Occipital lobe (tissue), 2 donors: ENCODE results near the gene CPE. TPM values are rescaled to one million over a fixed set of nuclear protein-coding genes. Genes with fewer than 3 reads are reported as not detected.

ENCODE experiments used
- DNase-seq: peaks from one replicate; lab custom pipeline; 2025; lab: John Stamatoyannopoulos, UW
- total RNA-seq: library from RNA; depleted of rRNA; stranded (reverse); fragments of >200 nt; gene quantifications from one replicate; pipeline ENCODE4 v1.2.3, GENCODE V29; 2014

CPE gene
- total RNA-seq, 1 donor from 2014 or later = 347 TPM

DNA sequence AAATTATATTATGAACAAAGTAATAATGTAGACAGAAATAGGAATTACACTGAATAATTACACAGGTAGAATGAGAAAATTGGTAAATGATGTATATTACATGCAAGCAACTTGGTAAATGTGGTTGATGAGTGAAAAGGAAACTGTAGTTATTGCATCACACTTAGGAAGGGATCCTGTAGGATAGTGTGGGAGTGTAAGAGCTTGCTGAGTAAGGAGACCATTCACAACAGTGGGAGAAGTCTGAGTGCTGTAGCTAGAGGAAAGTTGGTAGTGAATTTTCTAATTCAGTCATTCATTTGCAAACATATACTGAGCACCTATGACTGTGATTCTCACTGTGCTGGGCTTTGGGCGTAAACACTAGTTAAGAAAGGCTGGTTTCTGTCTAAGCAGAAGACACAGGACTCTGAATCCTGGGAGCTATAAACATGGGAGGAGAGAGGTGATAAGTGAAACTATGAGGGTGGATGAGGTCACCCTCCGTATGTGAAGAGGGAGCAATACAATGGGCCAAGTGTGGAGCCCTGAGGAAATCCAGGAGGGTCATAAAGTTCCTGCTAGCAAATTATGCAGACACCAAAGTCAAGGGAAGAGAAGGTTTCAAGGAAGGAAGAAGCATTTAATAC lies 14.2 kb upstream of the CPE start:
- DNase-seq = no peak

DNA sequence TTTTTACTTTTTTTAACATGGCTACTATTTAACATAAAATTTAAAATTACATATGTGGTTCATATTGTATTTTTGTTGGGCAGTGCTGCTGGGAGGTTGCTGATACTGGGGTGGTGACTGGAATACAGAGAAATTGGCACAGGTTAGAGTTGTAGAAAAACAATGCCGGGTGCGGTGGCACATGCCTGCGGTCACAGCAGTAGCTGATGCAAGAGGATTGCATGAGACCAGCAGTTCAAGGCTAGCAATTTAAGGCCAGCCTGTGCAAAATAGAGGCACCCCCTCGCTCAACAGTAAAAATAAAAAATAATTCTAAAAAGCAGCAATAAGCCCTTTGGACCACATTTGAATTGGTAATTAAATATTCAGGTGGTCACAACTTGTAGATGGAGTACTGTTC lies 11.8 kb upstream of the CPE start:
- no peak for DNase-seq

DNA sequence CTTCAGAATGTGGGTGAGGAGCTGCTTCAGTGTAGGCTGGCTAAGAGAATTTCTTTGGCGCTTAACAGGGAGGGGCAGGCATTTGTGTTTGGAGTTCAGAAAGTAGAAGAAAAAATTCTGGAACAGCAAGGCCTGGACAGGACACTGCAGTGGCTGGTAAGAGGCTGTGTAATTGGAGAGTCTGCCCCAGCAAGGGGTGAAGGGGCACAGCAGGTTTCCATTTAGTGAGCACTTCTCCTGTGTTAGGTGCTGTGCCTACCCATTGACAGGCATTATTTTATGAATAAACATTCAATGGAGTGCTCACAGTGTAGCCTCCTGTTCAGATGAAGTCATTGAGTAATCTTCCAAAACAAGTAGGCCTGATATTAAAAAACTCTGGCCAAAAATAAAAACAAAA lies 10.7 kb upstream of the CPE start:
- DNase-seq = no peak

DNA sequence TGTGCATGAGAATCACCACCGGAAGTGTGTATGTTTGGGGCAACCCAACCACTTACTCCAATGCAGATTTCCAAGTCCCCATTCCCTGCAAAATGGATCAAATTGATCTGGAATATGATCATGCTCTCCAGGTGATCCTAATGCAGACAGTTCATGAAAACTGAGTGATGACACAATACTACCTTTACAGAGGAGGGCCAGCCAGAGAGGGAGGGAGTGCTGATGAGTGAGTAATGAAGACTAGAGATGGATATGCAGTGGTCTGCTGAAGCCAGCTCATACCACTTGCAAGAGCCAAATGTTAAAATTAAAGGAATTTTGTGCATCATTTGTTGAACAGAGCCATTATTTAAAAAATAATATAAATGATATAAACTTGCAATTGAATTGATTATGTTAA lies 10.2 kb upstream of the CPE start:
- no peak for DNase-seq

DNA sequence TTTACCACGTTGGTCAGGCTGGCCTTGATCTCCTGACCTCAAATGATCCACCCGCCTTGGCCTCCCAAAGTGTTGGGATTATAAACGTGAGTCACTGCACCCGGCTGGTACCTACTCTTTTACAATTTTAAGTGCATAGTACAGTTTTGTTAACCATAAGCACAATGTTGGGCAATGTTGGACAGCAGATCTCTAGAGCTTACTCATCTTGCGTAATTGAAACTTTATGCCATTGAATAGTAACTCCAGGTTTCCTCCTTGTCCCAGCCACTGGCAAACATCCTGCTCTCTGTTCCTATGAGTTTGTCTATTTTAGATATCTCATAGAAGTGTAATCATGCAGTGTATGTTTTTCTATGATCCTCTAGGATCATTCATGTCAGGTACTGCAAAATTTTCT lies 9.3 kb upstream of the CPE start:
- DNase-seq = no peak

DNA sequence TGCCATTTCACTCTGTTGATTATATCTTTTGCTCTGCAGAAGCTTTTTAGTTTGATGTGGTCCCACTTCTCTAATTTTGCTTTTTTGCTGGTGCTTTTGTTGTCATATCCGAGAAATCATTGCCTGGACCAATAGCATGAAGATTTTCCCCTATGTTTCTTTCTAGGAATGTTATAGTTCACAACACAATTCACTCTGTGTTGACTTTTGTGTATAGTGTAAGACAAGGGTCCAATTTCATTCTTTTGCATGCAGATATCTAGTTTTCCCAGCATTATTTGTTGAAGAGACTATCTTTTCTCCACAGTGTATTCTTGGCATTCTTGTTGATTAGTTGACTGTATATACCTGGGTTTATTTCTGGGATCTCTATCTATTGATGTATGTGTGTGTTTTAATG lies 8.3 kb upstream of the CPE start:
- no peak for DNase-seq

DNA sequence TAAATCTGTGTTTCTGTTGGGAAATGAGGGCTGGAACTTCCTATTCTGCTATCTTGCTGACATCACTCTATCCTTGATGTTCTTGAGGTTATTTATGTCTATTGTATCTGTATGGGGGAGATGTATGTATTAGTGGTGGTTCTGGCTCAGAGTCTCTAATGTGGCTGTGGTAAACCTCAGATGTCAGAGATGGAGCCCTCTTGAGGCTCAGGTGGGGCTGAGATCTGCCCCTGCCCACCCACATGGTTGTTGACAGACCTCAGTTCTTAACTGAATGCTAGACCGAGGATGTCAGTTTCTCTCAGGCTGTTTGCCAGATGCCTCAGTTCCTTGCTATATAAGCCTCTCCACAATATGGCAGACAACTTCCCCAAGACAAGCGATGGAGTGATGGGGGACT lies 3.3 kb upstream of the CPE start:
- DNase-seq = no peak

DNA sequence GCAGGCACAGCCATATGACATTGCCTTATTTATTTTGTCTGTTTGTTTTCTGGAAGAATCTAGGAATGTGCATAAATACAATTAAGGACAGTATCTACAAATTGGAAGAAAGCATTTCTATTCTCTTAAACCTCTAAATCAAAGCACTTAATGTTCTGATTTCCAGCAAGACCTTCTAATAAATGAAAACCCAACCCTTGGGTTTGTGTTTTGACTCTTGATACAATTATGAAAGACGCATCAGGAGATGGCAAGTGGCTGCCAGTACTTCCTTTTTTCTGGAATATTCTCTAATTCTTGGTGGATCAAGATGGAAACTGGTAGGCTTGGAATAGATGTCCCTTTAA lies 437 bp upstream of the CPE start:
- no peak for DNase-seq

DNA sequence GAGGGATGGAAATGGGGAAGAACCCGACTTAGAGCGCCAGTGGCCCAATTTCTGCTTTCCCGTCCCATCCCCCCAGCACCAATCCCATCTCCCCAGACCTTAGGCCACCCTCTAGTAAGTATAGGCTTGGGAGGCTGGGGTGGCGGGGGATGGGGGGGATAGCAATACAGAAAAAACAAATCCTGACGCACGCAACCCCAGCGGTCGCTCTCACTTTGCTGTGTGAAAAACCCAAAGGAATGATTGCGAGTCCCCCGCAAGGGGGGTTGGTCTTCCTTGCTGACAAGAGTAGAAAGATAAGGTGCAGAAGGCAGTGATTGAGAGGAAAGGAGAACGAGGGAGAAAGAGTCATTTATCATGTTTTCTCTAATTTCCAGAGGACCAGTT lies 863 bp downstream of the CPE start:
- peak; percentile 34 for DNase-seq

DNA sequence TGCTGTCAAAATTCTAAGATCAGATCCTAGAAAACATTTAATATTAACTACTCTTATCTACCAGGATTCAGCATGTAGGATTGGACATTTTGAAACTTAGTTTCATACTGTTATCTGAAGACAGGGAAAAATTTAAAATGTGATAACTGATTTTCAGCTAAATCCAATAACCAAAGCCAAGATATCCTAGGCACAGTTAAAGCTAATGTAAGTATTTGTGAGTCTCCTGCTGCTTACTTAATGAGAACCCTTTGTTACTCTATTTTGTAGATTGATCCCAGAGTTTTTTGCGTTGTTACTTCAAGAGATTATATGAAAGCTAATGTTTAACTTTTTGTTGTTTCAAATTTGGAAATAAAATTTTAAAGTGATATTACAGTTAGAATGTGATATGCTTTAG lies 2.0 kb downstream of the CPE start:
- DNase-seq = no peak

DNA sequence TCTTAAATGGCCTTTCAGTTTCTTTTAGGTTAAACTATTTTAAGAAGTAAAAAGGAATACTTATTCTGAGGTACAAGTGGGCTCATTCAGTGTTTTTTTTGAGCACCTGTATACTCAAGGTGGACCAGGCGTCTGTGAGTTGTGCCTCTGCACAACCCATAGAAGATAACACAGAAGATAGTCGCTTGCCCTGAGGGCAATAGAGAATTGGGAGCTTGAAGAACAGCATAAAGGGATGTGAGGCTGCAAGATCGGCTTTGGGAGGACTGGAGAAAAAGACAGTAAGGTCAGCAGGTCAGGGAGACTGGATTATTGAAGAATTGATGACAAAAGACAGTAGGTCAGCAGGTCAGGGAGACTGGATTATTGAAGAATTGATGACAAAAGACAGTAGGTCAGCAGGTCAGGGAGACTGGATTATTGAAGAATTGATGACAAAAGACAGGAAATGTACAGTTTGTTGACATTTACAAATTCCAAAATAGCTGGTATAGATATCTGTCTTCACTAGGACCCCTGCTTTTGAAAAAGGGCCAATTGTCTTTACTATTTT lies 3.1 kb downstream of the CPE start:
- no peak for DNase-seq

DNA sequence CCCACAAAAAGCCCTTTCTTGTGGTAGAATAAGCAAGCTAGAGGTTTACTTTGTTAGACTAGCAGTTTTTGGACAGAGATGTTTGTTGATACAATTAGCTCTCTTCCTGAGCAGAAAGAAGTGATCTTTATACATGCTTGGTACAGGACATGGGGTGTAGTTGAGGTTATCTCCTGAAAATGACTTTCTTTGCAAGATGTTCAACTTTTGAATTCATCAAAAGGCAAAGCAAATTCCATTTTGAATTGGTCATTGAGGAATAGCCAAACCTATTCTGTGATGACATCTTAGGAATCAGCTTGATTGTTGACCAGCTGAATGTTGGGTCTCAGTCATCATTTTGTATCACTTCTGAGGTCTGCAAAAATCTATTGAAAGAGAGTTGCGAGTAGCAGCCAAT lies 3.8 kb downstream of the CPE start:
- no peak for DNase-seq

DNA sequence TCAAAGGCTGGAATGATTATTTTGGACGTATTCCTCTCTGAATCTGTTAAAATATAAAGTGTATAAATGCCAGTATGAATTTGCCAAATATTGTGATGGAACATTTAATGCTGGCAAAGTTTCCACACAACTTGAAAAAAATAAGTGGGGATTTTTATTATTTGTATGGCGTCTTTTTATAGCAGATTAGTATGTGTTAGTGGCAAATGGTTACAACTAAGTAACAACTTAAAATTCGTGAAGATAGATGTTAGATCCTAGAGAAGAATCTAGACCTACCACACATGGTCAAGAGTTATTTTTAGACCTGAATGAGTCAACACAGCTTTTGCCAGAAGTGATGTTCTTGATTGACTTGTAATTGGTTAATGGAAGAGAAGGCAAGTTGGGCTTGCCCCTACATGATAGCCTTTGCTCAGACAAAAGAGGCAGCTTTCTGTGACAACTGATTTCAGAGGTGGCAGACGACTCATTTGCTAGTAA lies 4.8 kb downstream of the CPE start:
- DNase-seq = no peak

DNA sequence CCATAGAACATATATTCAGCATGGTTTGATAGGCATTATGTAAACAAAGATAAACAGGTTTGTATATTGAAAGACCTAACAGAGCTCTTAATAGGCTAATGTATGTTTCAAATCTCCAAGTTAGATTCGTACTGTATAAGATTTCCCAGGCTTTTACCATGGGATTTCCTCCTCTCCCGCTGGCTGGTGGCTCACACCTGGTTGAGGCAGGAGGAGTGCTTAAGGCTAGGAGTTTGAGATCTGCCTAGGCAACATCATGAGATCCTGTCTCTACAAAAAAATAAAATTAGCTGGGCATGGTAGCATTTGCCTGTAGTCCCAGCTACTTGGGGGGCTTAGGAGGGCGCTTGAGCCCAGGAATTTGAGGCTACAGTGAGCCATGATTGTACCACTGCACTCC lies 5.4 kb downstream of the CPE start:
- DNase-seq = no peak

DNA sequence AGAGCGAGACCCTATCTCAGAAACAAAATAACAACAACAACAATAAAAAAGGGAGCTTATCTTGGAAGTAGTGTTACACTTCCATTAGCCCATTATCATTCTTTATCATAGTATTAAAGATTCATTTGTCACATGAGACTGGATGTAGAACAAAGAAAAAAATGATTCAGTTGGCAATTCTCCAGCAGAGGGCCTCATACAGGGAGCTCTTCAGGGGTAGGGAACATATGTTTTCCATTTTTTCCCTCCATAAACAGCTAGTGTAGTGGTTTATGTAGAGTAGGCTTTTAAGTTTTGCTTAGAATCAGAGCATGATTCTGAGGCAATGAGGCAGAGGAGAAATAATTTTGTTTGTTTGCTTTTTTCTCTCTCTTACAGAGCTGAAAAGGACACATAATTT lies 5.8 kb downstream of the CPE start:
- DNase-seq = no peak

DNA sequence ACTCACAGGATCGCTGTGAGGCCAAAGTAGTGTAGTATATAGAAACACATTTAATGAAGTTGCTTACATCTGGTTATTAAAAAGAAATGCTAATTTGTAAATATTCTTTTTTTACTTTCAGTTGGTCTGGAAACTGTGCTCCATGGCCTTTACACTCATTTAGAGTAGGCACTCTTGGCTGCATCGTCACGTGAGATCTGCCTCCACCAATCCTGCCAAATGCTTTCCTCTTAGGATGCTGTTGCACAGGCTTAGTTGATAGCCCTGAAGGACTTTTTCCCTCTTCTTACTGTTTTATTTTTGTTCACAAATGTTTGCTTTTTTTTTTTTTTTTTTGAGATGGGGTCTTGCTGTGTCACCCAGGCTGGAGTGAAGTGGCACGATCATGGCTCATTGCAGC lies 6.3 kb downstream of the CPE start:
- no peak for DNase-seq

DNA sequence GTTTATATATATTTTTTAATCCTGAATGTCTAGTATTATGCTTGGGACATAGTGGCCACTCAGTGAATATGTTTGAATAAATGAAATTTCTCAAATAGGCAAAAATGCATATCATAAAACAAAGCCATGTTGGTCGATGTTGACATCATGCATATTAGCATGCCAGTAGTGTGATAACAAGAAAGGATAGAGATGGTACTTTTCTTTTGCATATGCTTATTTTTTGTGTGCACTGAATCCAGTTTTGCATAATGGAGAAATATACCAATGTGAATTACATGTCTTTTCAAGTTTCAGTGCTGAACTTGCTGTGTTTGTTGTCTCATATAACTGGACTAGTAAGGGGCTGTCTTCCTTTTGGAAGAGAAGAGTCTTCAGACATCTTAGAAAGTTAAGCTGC lies 7.5 kb downstream of the CPE start:
- DNase-seq = no peak

DNA sequence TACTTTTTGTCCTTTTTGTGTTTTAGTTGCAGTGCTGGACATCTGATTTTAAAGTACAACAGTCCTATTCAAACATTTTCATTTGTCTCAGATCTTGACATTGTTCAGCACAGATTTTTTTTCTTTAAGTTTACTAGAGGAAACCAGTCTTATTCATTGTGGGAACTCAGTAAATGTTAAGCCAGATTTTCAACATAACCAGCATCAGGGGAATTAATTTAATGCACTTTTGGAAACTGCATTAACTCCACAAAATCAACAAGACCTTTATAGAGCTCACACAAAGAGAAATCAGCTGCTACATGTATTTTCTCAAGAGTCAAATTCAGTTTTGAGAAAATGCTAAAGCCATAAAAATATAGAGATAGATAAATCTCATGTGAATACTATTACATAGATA lies 9.9 kb downstream of the CPE start:
- DNase-seq = no peak

DNA sequence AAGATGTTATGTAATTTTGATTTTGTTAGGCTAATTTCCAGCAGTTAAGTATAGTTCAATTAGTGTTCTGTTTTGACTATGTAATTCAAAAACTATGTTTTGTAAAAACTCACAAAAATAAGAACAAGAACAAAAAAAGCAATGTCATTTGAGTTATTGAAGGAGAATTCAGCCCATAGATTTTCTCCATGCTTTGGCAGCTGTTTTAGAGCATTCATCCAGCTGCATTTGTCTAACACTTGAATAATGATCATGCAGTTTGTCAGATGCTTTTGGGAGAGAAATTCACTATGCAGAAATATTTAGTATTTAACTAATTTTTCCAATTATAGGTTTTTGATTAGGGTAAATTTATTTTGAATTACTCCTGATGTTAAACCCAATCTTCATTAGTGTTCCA lies 14.2 kb downstream of the CPE start:
- DNase-seq = no peak

DNA sequence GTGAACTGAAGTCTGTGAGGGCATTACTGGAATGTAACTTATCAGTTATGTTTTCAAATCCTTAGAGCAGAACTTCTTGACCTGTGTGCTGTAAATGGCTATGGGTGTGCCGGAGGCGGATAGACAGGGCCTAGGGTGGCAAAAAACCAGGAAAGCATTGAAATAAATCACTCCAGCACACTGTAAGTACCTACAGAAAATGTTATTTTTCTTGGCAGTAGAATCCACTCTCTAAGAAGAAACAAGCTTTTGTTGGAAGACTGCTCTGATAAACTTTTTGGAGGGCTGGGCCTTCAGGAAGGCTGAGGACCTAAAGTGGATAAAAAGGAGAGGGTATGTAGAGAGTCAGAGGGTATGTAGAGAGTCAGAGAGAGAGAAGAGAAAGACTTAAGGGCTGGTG lies 14.9 kb downstream of the CPE start:
- DNase-seq = no peak

DNA sequence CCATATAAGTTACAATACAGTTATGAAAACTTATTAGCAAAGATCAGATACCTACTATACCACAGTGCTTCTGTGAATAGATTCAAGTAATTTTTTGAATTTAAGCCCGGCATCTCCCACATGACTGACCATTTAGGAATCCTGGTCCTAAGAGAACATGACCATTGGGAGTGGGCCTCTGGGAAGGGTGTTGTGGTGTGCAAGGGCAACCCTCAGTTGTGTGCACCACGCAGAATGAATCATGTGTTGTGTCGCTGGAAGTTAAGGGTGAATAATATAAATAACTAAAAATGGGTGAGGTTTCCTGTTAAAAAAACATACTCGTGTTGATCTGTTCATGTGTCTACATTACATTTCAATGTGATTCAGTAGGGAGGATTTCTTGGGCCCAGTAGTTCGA lies 15.5 kb downstream of the CPE start:
- no peak for DNase-seq

DNA sequence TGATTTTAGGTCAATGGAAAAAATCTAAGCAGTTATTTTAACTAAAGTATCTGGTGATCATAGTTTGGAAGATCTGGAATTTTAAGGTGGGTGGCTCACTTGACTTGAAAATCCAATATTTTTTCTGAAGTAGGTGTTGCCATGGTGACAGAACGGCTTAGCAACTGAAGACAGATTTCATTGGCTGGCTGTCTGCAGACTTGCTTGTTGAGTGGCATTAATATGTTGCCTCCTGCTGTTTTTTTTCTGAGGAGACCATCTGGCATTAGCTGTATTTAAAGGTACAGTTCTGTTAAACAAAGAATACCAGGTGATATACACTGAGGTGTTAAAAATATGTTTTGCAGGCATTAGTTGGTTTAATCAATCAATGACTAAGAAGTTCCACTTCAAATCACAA lies 19.8 kb downstream of the CPE start:
- DNase-seq = no peak

DNA sequence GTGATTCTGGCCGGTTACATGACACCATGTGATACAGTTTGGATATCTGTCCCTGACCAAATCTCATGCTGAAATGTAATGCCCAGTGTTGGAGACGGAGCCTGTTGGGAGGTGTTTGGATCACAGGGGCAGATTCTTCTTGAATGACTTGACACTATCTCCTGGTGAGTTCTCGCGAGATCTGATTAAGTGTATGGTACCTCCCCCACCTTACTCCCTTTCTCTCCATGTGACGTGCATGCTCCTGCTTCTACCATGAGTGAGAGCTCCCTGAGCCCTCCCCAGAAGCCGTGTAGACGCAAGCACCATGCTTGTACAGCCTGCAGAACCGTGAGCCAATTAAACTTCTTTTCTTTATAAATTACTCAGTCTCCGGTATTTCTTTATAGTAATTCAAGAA lies 23.6 kb downstream of the CPE start:
- DNase-seq = no peak

DNA sequence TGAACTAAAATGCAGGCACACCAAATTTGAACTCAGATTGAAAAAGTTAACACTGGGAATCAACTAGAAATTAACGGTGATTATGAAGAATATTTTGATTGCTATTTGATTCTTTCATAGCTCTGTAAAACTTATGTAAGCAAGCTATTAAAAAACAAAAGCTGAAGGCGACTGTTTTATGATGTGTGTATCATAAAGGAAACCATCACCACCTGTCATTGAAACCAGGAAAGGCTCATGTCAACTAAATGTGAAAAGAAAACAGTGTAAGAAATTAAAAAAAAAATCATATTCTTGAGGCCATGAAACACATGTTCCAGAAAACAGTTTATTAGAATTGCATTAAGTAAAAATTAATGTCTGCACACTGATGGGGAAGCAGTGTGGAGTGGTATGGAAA lies 24.2 kb downstream of the CPE start:
- no peak for DNase-seq
